ENCODE measurements around the gene TMEM169.
A peak's percentile ranks its signal among the peaks of the same experiment; 100 is the strongest.

The TMEM169 gene

GRCh38 chr2:216144372-216144771 lies 62.7 kb downstream of the TMEM169 start:
- TF ChIP-seq CTCF (conservative IDR thresholded peaks at IDR 0.05; ENCODE audit: control insufficient read depth, insufficient read depth, low read depth, low read length): no peak
- no peak for DNase-seq (ENCODE audit: low read depth)
- H3K4me3 ChIP-seq (ENCODE audit: control insufficient read depth, low read depth, low read length): no peak overlapping the region

GRCh38 chr2:216144857-216145256 lies 63.1 kb downstream of the TMEM169 start:
- H3K4me3 ChIP-seq (ENCODE audit: control insufficient read depth, low read depth, low read length): no peak overlapping the region
- no peak for TF ChIP-seq CTCF (conservative IDR thresholded peaks at IDR 0.05; ENCODE audit: control insufficient read depth, insufficient read depth, low read depth, low read length)
- DNase-seq (ENCODE audit: low read depth): no peak

- DNase-seq (ENCODE audit: low read depth): no peak
- H3K4me3 ChIP-seq (ENCODE audit: control insufficient read depth, low read depth, low read length): no peak overlapping the region
- TF ChIP-seq CTCF (conservative IDR thresholded peaks at IDR 0.05; ENCODE audit: control insufficient read depth, insufficient read depth, low read depth, low read length): no peak
These were observed 64.9 kb downstream of the TMEM169 start for GRCh38 chr2:216146573-216146972.

- H3K4me3 ChIP-seq (ENCODE audit: control insufficient read depth, low read depth, low read length): no peak overlapping the region
- TF ChIP-seq CTCF (conservative IDR thresholded peaks at IDR 0.05; ENCODE audit: control insufficient read depth, insufficient read depth, low read depth, low read length): no peak
- no peak for DNase-seq (ENCODE audit: low read depth)
These were observed 65.7 kb downstream of the TMEM169 start for GRCh38 chr2:216147172-216148131.

- no peak for DNase-seq (ENCODE audit: low read depth)
- no peak for TF ChIP-seq CTCF (conservative IDR thresholded peaks at IDR 0.05; ENCODE audit: control insufficient read depth, insufficient read depth, low read depth, low read length)
- no peak overlapping the region for H3K4me3 ChIP-seq (ENCODE audit: control insufficient read depth, low read depth, low read length)
These were observed 67.3 kb downstream of the TMEM169 start for GRCh38 chr2:216148983-216149382.

GRCh38 chr2:216149741-216150140 lies 68.0 kb downstream of the TMEM169 start:
- TF ChIP-seq CTCF (conservative IDR thresholded peaks at IDR 0.05; ENCODE audit: control insufficient read depth, insufficient read depth, low read depth, low read length): no peak
- H3K4me3 ChIP-seq (ENCODE audit: control insufficient read depth, low read depth, low read length): no peak overlapping the region
- DNase-seq (ENCODE audit: low read depth): peak; percentile 24

Measured in fibroblast of mammary gland (primary cell).